HEK293 (cell line): Measurements from ENCODE around the gene CACNA1C.

Experiments used
- CTCF ChIP-seq: fragments of 450-650 bp; formaldehyde crosslinking; IDR thresholded peaks from 2 replicates; pipeline ENCODE4 v1.5.1; 2016; ENCODE audit warnings: missing biosample characterization, missing genetic modification characterization
- ZBTB20 ChIP-seq: fragments of 450-650 bp; formaldehyde crosslinking; IDR thresholded peaks from 2 replicates; pipeline ENCODE4 v1.5.1; 2016; ENCODE audit warnings: missing biosample characterization, missing genetic modification characterization
- ZBTB48 ChIP-seq: fragments of 450-650 bp; formaldehyde crosslinking; IDR thresholded peaks from 2 replicates; pipeline ENCODE4 v1.5.1; 2016; ENCODE audit warnings: missing biosample characterization, missing genetic modification characterization
- ZNF146 ChIP-seq: fragments of 450-650 bp; formaldehyde crosslinking; IDR thresholded peaks from 2 replicates; pipeline ENCODE4 v1.5.1; 2016; ENCODE audit warnings: missing biosample characterization, missing genetic modification characterization
- ZNF175 ChIP-seq: fragments of 450-650 bp; formaldehyde crosslinking; IDR thresholded peaks from 2 replicates; pipeline ENCODE4 v1.5.1; 2016; ENCODE audit warnings: missing biosample characterization, missing genetic modification characterization
- ZNF18 ChIP-seq: fragments of 450-650 bp; formaldehyde crosslinking; IDR thresholded peaks from 2 replicates; pipeline ENCODE4 v1.5.1; 2016; ENCODE audit warnings: missing biosample characterization, missing genetic modification characterization
- ZNF707 ChIP-seq: fragments of 450-650 bp; formaldehyde crosslinking; IDR thresholded peaks from 2 replicates; pipeline ENCODE4 v1.5.1; 2016; ENCODE audit warnings: missing biosample characterization, missing genetic modification characterization

GRCh38 chr12:2260441-2260840 is 207.7 kb downstream of the CACNA1C start:
- TF ChIP-seq ZBTB48 (tag by site-specific recombination) (no peak), ZNF707 (no peak), CTCF (tag by site-specific recombination) (no peak), ZNF146 (no peak), ZNF175 (tag by site-specific recombination) (no peak), ZBTB20 (tag by site-specific recombination) (no peak), ZNF18 (no peak)
